ENCODE measurements around the gene SEPHS2.

DNA sequence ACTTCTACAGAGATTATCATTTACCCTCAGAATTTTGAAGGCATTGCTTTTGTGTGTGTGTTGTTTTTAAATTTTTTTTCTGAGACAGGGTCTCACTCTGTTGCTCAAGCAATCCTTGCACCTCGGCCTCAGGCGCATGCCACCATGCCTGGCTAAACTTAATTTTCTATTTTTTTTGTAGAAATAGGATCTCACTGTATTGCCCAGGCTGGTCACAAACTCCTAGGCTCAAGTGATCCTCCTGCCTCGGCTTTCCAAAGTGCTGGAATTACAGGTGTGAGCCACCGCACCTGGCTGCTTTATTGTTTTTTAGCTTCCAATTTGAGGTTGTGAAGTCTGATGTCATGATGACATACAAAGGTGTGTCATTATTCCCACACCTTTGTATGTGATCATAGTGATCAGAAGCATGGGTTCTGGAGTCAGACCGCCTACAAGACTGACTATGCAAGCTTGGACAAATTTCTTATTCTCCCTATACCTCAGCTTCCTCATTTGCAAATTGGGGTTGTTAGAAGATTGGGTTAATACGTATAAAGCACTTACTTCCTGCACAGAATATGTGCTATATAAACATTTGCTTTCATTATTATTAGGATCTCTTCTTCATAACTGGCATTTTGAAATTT is 5.8 kb downstream of the SEPHS2 start:
- TF ChIP-seq TAF1 (IDR thresholded peaks at IDR 0.05; ENCODE audit: low read depth) (no peak), MAX (IDR thresholded peaks at IDR 0.05) (no peak), TCF12 (IDR thresholded peaks at IDR 0.05; ENCODE audit: low read depth) (no peak), YY1 (IDR thresholded peaks at IDR 0.05; ENCODE audit: low read depth) (no peak), TEAD4 (IDR thresholded peaks at IDR 0.05) (no peak), EGR1 (IDR thresholded peaks at IDR 0.05) (no peak), REST (IDR thresholded peaks at IDR 0.05; ENCODE audit: low read depth) (no peak), EP300 (IDR thresholded peaks at IDR 0.05; ENCODE audit: borderline replicate concordance) (no peak), USF1 (IDR thresholded peaks at IDR 0.05) (no peak)
